ENCODE results near the gene PCDHB10. TPM values are rescaled to one million over a fixed set of nuclear protein-coding genes. Genes with fewer than 3 reads are reported as not detected.
"Not testable (repeated sequence)": the region's sequence is repeated elsewhere in the genome, so short reads cannot be mapped to it uniquely, and the experiment has no call there.

PCDHB10 gene
- total RNA-seq (2012; rRNA removed): under 0.01 and 0.22 TPM in 2 replicates

- Histone ChIP-seq H3K27me3 (ENCODE audit: control insufficient read depth, insufficient read depth, low read length) (no peaks in the 10 kb centered on the region), H3K4me1 (ENCODE audit: control insufficient read depth, insufficient read depth, low read length) (no peaks in the 10 kb centered on the region), H3K4me2 (ENCODE audit: low read length) (peak within 1 kb of the TSS; percentile 34), H3K4me3 (ENCODE audit: low read length) (no peak within 1 kb of the TSS), H3K9me3 (replicated peaks; ENCODE audit: low read length) (no peaks in the 10 kb centered on the region), H3K36me3 (ENCODE audit: insufficient read depth, low read length) (no peaks in the 10 kb centered on the region), H3K9ac (ENCODE audit: low read depth, low read length) (no peak within 1 kb of the TSS)
Measured at GRCh38 chr5:141192110-141192725, at the start of gene PCDHB10. TSS of gene PCDHB10 (plus strand) at chr5:141192353. CDS start at chr5:141192553, 200 bp downstream.

- H3K4me3 ChIP-seq (ENCODE audit: low read length): no peak within 1 kb of the TSS
- H3K4me1 ChIP-seq (ENCODE audit: control insufficient read depth, insufficient read depth, low read length): no peaks in the 10 kb centered on the region
- H3K9ac ChIP-seq (ENCODE audit: low read depth, low read length): no peak within 1 kb of the TSS
- peak within 1 kb of the TSS; percentile 38 for H3K4me2 ChIP-seq (ENCODE audit: low read length)
- H3K27me3 ChIP-seq (ENCODE audit: control insufficient read depth, insufficient read depth, low read length): peaks cover 8% of the 10 kb centered on the region
- no peaks in the 10 kb centered on the region for H3K36me3 ChIP-seq (ENCODE audit: insufficient read depth, low read length)
- H3K9me3 ChIP-seq (replicated peaks; ENCODE audit: low read length): no peaks in the 10 kb centered on the region
Measured at GRCh38 chr5:141149812-141150211, 42.3 kb upstream of the PCDHB10 start, which contains the start of gene PCDHB6. TSS of gene PCDHB6 (plus strand) at chr5:141150057. CDS start at chr5:141150258, 201 bp downstream.

- H3K9ac ChIP-seq (ENCODE audit: low read depth, low read length): no peak overlapping the region
- H3K27me3 ChIP-seq (ENCODE audit: control insufficient read depth, insufficient read depth, low read length): peaks cover 8% of the 10 kb centered on the region
- H3K9me3 ChIP-seq (replicated peaks; ENCODE audit: low read length): no peaks in the 10 kb centered on the region
- no peak overlapping the region for H3K4me3 ChIP-seq (ENCODE audit: low read length)
- H3K4me2 ChIP-seq (ENCODE audit: low read length): peak overlapping the region; percentile 38
- no peaks in the 10 kb centered on the region for H3K36me3 ChIP-seq (ENCODE audit: insufficient read depth, low read length)
- no peaks in the 10 kb centered on the region for H3K4me1 ChIP-seq (ENCODE audit: control insufficient read depth, insufficient read depth, low read length)
Measured at GRCh38 chr5:141150224-141150992, 41.7 kb upstream of the PCDHB10 start.

- Histone ChIP-seq H3K36me3 (ENCODE audit: insufficient read depth, low read length) (no peaks in the 10 kb centered on the region), H3K9ac (ENCODE audit: low read depth, low read length) (no peak overlapping the region), H3K9me3 (replicated peaks; ENCODE audit: low read length) (no peaks in the 10 kb centered on the region), H3K4me3 (ENCODE audit: low read length) (no peak overlapping the region), H3K4me1 (ENCODE audit: control insufficient read depth, insufficient read depth, low read length) (no peaks in the 10 kb centered on the region), H3K4me2 (ENCODE audit: low read length) (no peak overlapping the region), H3K27me3 (ENCODE audit: control insufficient read depth, insufficient read depth, low read length) (peaks cover 8% of the 10 kb centered on the region)
Measured at GRCh38 chr5:141150993-141151325, 41.2 kb upstream of the PCDHB10 start.

- H3K4me2 ChIP-seq (ENCODE audit: low read length); H3K4me1 ChIP-seq (ENCODE audit: control insufficient read depth, insufficient read depth, low read length); H3K27me3 ChIP-seq (ENCODE audit: control insufficient read depth, insufficient read depth, low read length); H3K36me3 ChIP-seq (ENCODE audit: insufficient read depth, low read length); H3K4me3 ChIP-seq (ENCODE audit: low read length); H3K9me3 ChIP-seq (replicated peaks; ENCODE audit: low read length); H3K9ac ChIP-seq (ENCODE audit: low read depth, low read length): not testable (repeated sequence)
Measured at GRCh38 chr5:141151632-141152031, 40.5 kb upstream of the PCDHB10 start.

- not testable (repeated sequence) for H3K9ac ChIP-seq (ENCODE audit: low read depth, low read length); H3K4me2 ChIP-seq (ENCODE audit: low read length); H3K4me1 ChIP-seq (ENCODE audit: control insufficient read depth, insufficient read depth, low read length); H3K9me3 ChIP-seq (replicated peaks; ENCODE audit: low read length); H3K4me3 ChIP-seq (ENCODE audit: low read length); H3K27me3 ChIP-seq (ENCODE audit: control insufficient read depth, insufficient read depth, low read length); H3K36me3 ChIP-seq (ENCODE audit: insufficient read depth, low read length)
Measured at GRCh38 chr5:141152096-141152495, 40.1 kb upstream of the PCDHB10 start.

- Histone ChIP-seq H3K36me3 (ENCODE audit: insufficient read depth, low read length) (no peaks in the 10 kb centered on the region), H3K4me1 (ENCODE audit: control insufficient read depth, insufficient read depth, low read length) (no peaks in the 10 kb centered on the region), H3K4me2 (ENCODE audit: low read length) (no peak overlapping the region), H3K27me3 (ENCODE audit: control insufficient read depth, insufficient read depth, low read length) (no peaks in the 10 kb centered on the region), H3K9me3 (replicated peaks; ENCODE audit: low read length) (no peaks in the 10 kb centered on the region), H3K9ac (ENCODE audit: low read depth, low read length) (no peak overlapping the region), H3K4me3 (ENCODE audit: low read length) (no peak overlapping the region)
Measured at GRCh38 chr5:141155540-141156374, 36.4 kb upstream of the PCDHB10 start.

- not testable (repeated sequence) for H3K4me2 ChIP-seq (ENCODE audit: low read length); H3K27me3 ChIP-seq (ENCODE audit: control insufficient read depth, insufficient read depth, low read length); H3K4me1 ChIP-seq (ENCODE audit: control insufficient read depth, insufficient read depth, low read length); H3K4me3 ChIP-seq (ENCODE audit: low read length); H3K36me3 ChIP-seq (ENCODE audit: insufficient read depth, low read length); H3K9ac ChIP-seq (ENCODE audit: low read depth, low read length); H3K9me3 ChIP-seq (replicated peaks; ENCODE audit: low read length)
Measured at GRCh38 chr5:141157356-141157755, 34.8 kb upstream of the PCDHB10 start.

- H3K9ac ChIP-seq (ENCODE audit: low read depth, low read length); H3K4me3 ChIP-seq (ENCODE audit: low read length); H3K9me3 ChIP-seq (replicated peaks; ENCODE audit: low read length); H3K36me3 ChIP-seq (ENCODE audit: insufficient read depth, low read length); H3K4me2 ChIP-seq (ENCODE audit: low read length); H3K27me3 ChIP-seq (ENCODE audit: control insufficient read depth, insufficient read depth, low read length); H3K4me1 ChIP-seq (ENCODE audit: control insufficient read depth, insufficient read depth, low read length): not testable (repeated sequence)
Measured at GRCh38 chr5:141157901-141158300, 34.3 kb upstream of the PCDHB10 start.

- H3K36me3 ChIP-seq (ENCODE audit: insufficient read depth, low read length): no peaks in the 10 kb centered on the region
- no peaks in the 10 kb centered on the region for H3K27me3 ChIP-seq (ENCODE audit: control insufficient read depth, insufficient read depth, low read length)
- no peak within 1 kb of the TSS for H3K9ac ChIP-seq (ENCODE audit: low read depth, low read length)
- no peaks in the 10 kb centered on the region for H3K4me1 ChIP-seq (ENCODE audit: control insufficient read depth, insufficient read depth, low read length)
- H3K9me3 ChIP-seq (replicated peaks; ENCODE audit: low read length): no peaks in the 10 kb centered on the region
- peak within 1 kb of the TSS; percentile 47 for H3K4me3 ChIP-seq (ENCODE audit: low read length)
- peak within 1 kb of the TSS; percentile 30 for H3K4me2 ChIP-seq (ENCODE audit: low read length)
Measured at GRCh38 chr5:141172381-141173204, 19.6 kb upstream of the PCDHB10 start, which contains the start of gene PCDHB7. TSS of gene PCDHB7 (plus strand) at chr5:141172644. CDS start at chr5:141172836, 192 bp downstream.

Data from skeletal muscle satellite cell (primary cell).